ENCODE data around the gene PRLH.

DNA sequence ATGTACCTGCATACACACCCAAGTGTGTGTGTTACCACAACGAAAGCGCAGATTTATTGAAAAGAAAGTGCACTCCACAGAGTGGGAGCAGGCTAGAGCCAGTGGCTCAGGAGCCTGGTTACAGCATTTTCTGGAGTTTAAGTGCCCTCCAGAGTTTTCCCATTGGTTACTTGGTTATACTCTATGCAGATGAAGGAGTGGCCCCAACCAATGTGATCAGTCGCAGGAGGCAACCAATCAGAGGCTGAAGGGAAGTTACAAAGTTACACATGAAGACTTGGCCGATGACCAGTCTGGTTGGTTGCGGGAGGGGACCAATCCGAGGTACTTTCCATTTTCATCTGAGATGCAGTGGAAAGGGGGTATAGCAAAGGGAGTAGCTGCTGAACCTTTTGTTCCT lies 13.5 kb upstream of the PRLH start:
- no peak for TF ChIP-seq POLR2A (IDR thresholded peaks at IDR 0.05; ENCODE audit: low read depth, low read length)
- TF ChIP-seq TAF1 (IDR thresholded peaks at IDR 0.05; ENCODE audit: borderline replicate concordance, low read depth, low read length): no peak

All from GM12892 (cell line).